GM13976 (cell line): ENCODE results near the gene MBTPS2.
"Not testable (repeated sequence)": the region's sequence is repeated elsewhere in the genome, so short reads cannot be mapped to it uniquely, and the experiment has no call there.

Source experiments
- DNase-seq: peaks from one replicate; pipeline ENCODE4 v3.0.0; 2012; ENCODE audit warnings: low spot score
- in situ Hi-C: fragments of 300-500 bp; cut with MboI; formaldehyde crosslinking; loops from one replicate; pipeline ENCODE4 v1.12.0; 2022; ENCODE audit warnings: low sequenced_read_pairs, mixed read lengths, inconsistent platforms; ENCODE audit not compliant: unreplicated experiment
- TF ChIP-seq, protein P1 (sequence below): IDR thresholded peaks from 2 replicates; pipeline ENCODE4 v1.5.1; 2012; ENCODE audit warnings: borderline replicate concordance, mild to moderate bottlenecking; ENCODE audit not compliant: insufficient read depth; ENCODE audit errors: extremely low read depth, missing control alignments, control extremely low read depth

Gene MBTPS2

DNA sequence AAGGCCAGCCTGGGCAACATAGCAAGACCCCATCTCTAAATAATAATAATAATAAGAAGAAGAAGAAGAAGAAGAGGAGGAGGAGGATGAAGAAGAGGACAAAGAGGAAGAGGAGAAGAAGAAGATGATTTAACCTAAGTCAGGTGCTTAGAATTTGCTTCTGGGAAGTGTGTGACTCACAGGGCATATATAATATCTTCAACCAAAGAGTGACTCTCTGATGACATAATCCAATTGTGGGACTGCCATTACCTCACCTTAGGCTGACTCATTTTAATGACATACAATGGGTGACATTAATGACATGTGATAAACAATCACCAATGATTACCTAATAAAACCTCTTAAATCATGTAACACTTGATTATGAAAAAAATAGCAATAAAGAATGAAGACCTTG lies 32.7 kb upstream of the MBTPS2 start:
- in situ Hi-C loops: no loop called here
- DNase-seq: no peak
- TF ChIP-seq, protein P1, sequence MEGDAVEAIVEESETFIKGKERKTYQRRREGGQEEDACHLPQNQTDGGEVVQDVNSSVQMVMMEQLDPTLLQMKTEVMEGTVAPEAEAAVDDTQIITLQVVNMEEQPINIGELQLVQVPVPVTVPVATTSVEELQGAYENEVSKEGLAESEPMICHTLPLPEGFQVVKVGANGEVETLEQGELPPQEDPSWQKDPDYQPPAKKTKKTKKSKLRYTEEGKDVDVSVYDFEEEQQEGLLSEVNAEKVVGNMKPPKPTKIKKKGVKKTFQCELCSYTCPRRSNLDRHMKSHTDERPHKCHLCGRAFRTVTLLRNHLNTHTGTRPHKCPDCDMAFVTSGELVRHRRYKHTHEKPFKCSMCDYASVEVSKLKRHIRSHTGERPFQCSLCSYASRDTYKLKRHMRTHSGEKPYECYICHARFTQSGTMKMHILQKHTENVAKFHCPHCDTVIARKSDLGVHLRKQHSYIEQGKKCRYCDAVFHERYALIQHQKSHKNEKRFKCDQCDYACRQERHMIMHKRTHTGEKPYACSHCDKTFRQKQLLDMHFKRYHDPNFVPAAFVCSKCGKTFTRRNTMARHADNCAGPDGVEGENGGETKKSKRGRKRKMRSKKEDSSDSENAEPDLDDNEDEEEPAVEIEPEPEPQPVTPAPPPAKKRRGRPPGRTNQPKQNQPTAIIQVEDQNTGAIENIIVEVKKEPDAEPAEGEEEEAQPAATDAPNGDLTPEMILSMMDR: no peak

DNA sequence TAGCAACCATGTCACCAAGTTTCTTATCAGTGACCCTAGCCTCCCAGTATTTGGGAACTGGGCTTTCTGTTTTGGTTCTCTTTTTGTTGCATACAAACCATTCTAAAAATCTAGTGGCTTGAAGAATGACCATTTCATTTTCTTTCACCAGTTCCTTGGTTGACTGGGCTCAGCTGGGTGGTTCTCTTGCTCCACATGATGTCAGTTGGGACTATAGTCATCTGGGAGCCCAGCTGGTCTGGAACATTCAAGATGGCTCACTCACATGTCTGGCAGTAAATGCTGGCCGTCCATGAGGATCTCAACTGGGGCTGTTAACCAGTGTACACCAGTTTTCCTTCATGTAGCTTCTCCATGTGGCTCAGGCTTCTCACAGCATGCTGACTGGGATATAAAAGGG lies 27.6 kb upstream of the MBTPS2 start:
- in situ Hi-C loops: no loop called here
- TF ChIP-seq, protein P1: no peak
- no peak for DNase-seq

DNA sequence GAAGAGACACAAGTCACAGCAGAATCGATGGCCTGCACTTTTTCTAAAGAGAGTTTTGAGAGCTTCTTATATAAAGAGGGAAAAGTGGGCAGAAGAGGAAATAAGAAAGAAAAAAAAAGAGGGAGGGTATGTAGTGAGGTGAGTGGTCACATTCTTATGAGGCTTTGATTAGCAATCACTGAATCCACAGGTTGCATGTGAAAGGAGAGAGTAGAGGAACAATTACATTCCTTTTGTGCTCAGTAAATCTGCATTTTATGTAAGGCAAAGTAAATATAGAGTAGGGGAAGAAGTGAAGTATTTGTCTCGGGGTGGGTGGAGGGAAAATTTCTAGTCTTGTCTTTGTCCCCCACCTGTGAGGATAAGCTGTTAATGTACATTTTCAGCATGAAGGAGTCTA lies 26.8 kb upstream of the MBTPS2 start:
- TF ChIP-seq, protein P1: no peak
- no peak for DNase-seq
- in situ Hi-C loops: no loop called here

DNA sequence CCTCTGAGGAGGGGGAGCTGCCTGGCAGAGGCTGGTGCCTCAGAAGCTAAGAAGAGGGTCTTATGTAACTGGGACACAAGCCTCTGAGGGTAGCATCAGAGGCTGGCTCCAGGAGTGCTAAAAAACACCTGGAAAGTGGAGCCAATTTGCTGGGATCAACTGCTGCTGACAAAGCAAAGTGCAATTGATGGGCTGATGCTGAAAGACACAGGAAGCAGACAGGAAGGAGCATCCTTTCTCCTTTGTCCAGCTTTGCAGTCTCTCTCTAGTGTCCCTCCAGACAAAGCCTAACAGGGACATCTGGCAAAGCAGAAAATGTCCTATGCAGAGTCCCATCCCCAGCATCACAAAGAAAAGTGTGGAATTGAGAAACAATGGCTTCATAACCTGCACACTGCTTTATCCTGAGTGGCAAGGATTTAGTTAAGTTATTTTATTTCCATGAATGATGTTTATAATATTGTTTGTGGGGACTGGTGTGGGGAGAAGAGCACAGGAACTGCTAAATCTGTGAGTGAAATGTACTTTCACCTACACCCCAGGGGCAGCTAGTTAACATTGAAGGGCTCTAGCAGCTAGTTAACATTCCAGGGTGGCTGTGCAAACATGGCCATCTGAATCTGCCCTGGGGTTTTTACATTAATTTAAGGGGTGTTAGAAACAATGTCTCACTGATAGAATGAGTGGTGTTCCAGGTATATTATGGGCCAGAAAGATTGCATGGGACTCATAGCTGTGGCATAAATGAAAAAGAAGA lies 25.6 kb upstream of the MBTPS2 start:
- TF ChIP-seq, protein P1: no peak
- in situ Hi-C loops: no loop called here
- DNase-seq: no peak

DNA sequence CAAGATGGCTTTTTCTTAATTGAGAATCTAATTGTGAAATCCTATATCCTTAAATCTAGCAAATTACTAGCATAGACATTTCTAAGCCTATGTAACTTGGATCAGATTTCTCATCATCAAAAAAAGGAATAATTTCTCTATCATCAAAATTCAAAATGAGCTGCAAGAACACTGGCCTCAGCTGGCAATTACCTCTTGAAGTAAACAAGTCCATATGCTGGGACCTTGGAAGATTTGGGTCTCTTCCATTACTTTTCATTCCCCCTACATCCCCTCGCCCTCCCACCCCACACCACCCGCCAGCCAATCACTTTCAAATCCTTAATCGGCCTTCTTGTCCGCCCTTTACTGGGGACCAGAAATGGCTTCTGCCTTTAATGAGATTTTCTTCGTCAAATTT lies 23.3 kb upstream of the MBTPS2 start:
- in situ Hi-C loops: no loop called here
- no peak for DNase-seq
- TF ChIP-seq, protein P1: no peak

DNA sequence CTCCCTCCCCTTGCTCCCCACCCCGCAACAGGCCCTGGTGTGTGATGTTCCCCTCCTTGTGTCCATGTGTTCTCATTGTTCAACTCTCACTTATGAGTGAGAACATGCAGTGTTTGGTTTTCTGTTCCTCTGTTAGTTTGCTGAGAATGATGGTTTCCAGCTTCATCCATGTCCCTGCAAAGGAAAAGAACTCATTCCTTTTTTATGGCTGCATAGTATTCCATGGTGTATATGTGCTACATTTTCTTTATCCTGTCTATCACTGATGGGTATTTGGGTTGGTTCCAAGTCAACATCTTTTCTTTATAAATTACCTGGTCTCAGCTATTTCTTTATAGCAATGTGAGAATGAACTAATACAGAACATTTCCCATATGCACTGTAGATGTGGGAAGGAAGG lies 19.2 kb upstream of the MBTPS2 start:
- in situ Hi-C loops, DNase-seq: not testable (repeated sequence)

DNA sequence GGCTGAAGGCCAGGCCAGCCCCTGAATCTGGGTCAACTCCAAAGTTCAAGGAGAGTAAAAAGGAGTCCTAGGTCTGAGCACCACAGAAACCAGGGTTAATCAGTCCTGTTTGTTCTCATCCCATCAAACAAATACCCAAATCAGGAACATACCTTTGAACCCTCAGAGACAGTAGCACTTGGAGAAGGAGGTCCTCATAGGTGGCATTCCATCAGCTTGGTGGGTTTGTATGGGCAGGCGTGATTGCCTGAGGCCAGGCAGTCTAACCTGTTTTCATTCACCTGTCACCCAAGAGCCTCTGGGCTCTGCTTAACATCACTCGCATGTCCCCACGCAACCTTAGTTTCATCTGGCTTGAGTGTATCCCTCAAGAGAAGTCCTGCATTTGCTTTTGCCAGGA lies 17.5 kb upstream of the MBTPS2 start:
- in situ Hi-C loops: no loop called here
- TF ChIP-seq, protein P1: no peak

More for the DNA sequence above, 17.5 kb upstream of the MBTPS2 start:
- no peak for DNase-seq
